IPS-NIHi7 (cell line): ENCODE results near the gene KRTAP29-1.
"Not testable (repeated sequence)": the region's sequence is repeated elsewhere in the genome, so short reads cannot be mapped to it uniquely, and the experiment has no call there.

Experiments
- DNase-seq: peaks from one replicate; pipeline ENCODE4 v3.0.0; 2012; ENCODE audit warnings: mixed read lengths; ENCODE audit errors: extremely low spot score

Gene KRTAP29-1

GRCh38 chr17:41298458-41299135 is 4.1 kb downstream of the KRTAP29-1 start:
- DNase-seq, result no peak

GRCh38 chr17:41296846-41297245 is 5.8 kb downstream of the KRTAP29-1 start:
- DNase-seq, result no peak

GRCh38 chr17:41294016-41294415 is 8.6 kb downstream of the KRTAP29-1 start:
- peak; percentile 0 for DNase-seq

GRCh38 chr17:41287050-41287449 is 15.6 kb downstream of the KRTAP29-1 start:
- peak; percentile 0 for DNase-seq

- DNase-seq, result peak; percentile 5
Observed at GRCh38 chr17:41284546-41284945, 18.1 kb downstream of the KRTAP29-1 start.

- DNase-seq, result peak; percentile 4
Observed at GRCh38 chr17:41284043-41284442, 18.6 kb downstream of the KRTAP29-1 start.

GRCh38 chr17:41278176-41278955 is 24.3 kb downstream of the KRTAP29-1 start:
- no peak for DNase-seq

GRCh38 chr17:41275648-41276190 is 26.9 kb downstream of the KRTAP29-1 start, which contains the start of gene KRTAP9-7:
TSS of gene KRTAP9-7 (plus strand) at chr17:41275698. CDS start at chr17:41275698, 0 bp downstream.
- peak; percentile 1 for DNase-seq

GRCh38 chr17:41271858-41272257 is 30.8 kb downstream of the KRTAP29-1 start:
- no peak for DNase-seq

GRCh38 chr17:41271323-41271722 is 31.3 kb downstream of the KRTAP29-1 start:
- not testable (repeated sequence) for DNase-seq

GRCh38 chr17:41267711-41268110 is 34.9 kb downstream of the KRTAP29-1 start:
- no peak for DNase-seq

- no peak for DNase-seq
Observed at GRCh38 chr17:41265078-41265477, 37.6 kb downstream of the KRTAP29-1 start, which contains the start of gene KRTAP9-6. TSS of gene KRTAP9-6 (plus strand) at chr17:41265378. CDS start at chr17:41265378, 0 bp downstream.

GRCh38 chr17:41264599-41264998 is 38.1 kb downstream of the KRTAP29-1 start:
- peak; percentile 0 for DNase-seq

- DNase-seq, result no peak
Observed at GRCh38 chr17:41263212-41263611, 39.4 kb downstream of the KRTAP29-1 start.

GRCh38 chr17:41258406-41258805 is 44.2 kb downstream of the KRTAP29-1 start:
- DNase-seq, result no peak

- no peak for DNase-seq
Observed at GRCh38 chr17:41256291-41256685, 46.4 kb downstream of the KRTAP29-1 start.

- DNase-seq, result not testable (repeated sequence)
Observed at GRCh38 chr17:41255381-41256290, 47.0 kb downstream of the KRTAP29-1 start, which contains the start of gene KRTAP9-9. TSS of gene KRTAP9-9 (plus strand) at chr17:41255384.

GRCh38 chr17:41254861-41255260 is 47.8 kb downstream of the KRTAP29-1 start:
- no peak for DNase-seq
